Measurements from ENCODE around the gene SGF29. TPM values are rescaled to one million over a fixed set of nuclear protein-coding genes. Genes with fewer than 3 reads are reported as not detected.

Gene SGF29
- total and polyA plus RNA-seq, 2 of the 4 experiments (the other 2 are of a cell fraction), result 4.3 to 7.7 TPM

DNA sequence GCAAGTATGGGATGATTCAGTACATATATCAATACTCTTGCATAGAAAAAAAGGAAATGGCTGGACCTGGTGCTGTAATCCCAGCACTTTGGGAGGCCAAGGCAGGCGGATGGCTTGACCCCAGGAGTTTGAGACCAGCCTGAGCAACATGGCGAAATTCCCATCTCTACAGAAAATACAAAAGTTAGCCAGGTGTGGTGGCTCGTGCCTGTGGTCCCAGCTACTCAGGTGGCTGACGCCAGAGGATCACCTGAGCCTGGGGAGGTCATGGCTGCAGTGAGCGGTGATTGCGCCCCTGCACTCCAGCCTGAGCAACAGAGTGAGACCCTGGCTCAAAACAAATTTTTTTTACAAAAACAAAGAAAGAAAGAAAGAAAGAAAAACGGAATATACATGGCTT lies 7.1 kb upstream of the SGF29 start:
- dilution Hi-C loops (cut with HindIII; ENCODE audit: low sequenced_read_pairs, unreplicated experiment), result no loop called here
- no peaks in the 10 kb centered on the region for H4K20me1 ChIP-seq (ENCODE audit: insufficient read depth, low read length)
- no peak overlapping the region for H2BK20ac ChIP-seq (ENCODE audit: low read depth, low read length)
- H2BK15ac ChIP-seq (ENCODE audit: low read depth, low read length), result no peak overlapping the region
- no peak overlapping the region for H3K4me3 ChIP-seq (ENCODE audit: insufficient read depth, low read depth, low read length)
- no peak overlapping the region for H2AFZ ChIP-seq (replicated peaks; ENCODE audit: low read length, poor library complexity)
- H3K9me3 ChIP-seq (ENCODE audit: control insufficient read depth, insufficient read depth, low read length), result no peaks in the 10 kb centered on the region
- no peak overlapping the region for H2BK120ac ChIP-seq (ENCODE audit: low read depth, low read length)
- ChIA-PET CTCF (no interaction called here), POLR2A (ENCODE audit: unreplicated experiment) (no interaction called here)
- no TSS peak for BruUV-seq (replicated peaks)
- no peak overlapping the region for H3K14ac ChIP-seq (replicated peaks; ENCODE audit: low read depth, low read length)
- no peak overlapping the region for H2AK9ac ChIP-seq (replicated peaks; ENCODE audit: low read depth, low read length, poor library complexity)
- no peak overlapping the region for H3K23ac ChIP-seq (ENCODE audit: low read depth, low read length)
- TF ChIP-seq FOS (IDR thresholded peaks at IDR 0.05; ENCODE audit: low read depth, low read length) (no peak), MAZ (IDR thresholded peaks at IDR 0.05; ENCODE audit: borderline replicate concordance, low read depth, low read length) (no peak), POLR2A (IDR thresholded peaks at IDR 0.05; ENCODE audit: low read depth, low read length) (no peak), RFX5 (IDR thresholded peaks at IDR 0.05; ENCODE audit: low read depth, low read length) (no peak), SMC3 (IDR thresholded peaks at IDR 0.05; ENCODE audit: low read depth, low read length) (no peak), CEBPB (IDR thresholded peaks at IDR 0.05; ENCODE audit: low read depth, low read length) (no peak), MXI1 (IDR thresholded peaks at IDR 0.05; ENCODE audit: borderline replicate concordance, low read depth, low read length) (no peak), RCOR1 (IDR thresholded peaks at IDR 0.05; ENCODE audit: insufficient replicate concordance, low read length) (no peak), MAFK (IDR thresholded peaks at IDR 0.05; ENCODE audit: low read depth, low read length) (no peak), NFE2L2 (IDR thresholded peaks at IDR 0.05; ENCODE audit: low read depth, low read length) (no peak), BHLHE40 (IDR thresholded peaks at IDR 0.05; ENCODE audit: low read depth, low read length) (no peak)
- TF ChIP-seq, protein P1, sequence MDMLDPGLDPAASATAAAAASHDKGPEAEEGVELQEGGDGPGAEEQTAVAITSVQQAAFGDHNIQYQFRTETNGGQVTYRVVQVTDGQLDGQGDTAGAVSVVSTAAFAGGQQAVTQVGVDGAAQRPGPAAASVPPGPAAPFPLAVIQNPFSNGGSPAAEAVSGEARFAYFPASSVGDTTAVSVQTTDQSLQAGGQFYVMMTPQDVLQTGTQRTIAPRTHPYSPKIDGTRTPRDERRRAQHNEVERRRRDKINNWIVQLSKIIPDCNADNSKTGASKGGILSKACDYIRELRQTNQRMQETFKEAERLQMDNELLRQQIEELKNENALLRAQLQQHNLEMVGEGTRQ (IDR thresholded peaks at IDR 0.05; ENCODE audit: low read depth, low read length), result no peak
- no peak overlapping the region for H4K5ac ChIP-seq (ENCODE audit: low read depth, low read length)
- peaks cover 7% of the 10 kb centered on the region for H3K27me3 ChIP-seq (ENCODE audit: control insufficient read depth, insufficient read depth, low read length)
- no peak overlapping the region for H3K27ac ChIP-seq (ENCODE audit: insufficient read depth, low read length)
- no peaks in the 10 kb centered on the region for H3K79me1 ChIP-seq (ENCODE audit: low read depth in 1 of 2, low read length in 2 of 2)
- H3K4me1 ChIP-seq (ENCODE audit: control insufficient read depth, insufficient read depth, low read length), result no peaks in the 10 kb centered on the region
- no peak overlapping the region for H2BK5ac ChIP-seq (ENCODE audit: low read depth, low read length, poor library complexity, severe bottlenecking)
- H3K9me1 ChIP-seq (ENCODE audit: insufficient read depth, low read length), result no peaks in the 10 kb centered on the region
- H3K4me2 ChIP-seq (ENCODE audit: low read depth, low read length), result no peak overlapping the region
- H3K18ac ChIP-seq (ENCODE audit: low read depth, low read length), result no peak overlapping the region
- no peak overlapping the region for H3K9ac ChIP-seq (ENCODE audit: low read depth, low read length)
- in situ Hi-C loops (cut with MboI; ENCODE audit: low sequenced_read_pairs), result loop anchor here (10.0 kb wide), 1 partner anchor 222 kb away; no protein-coding TSS in a partner anchor
- WGBS, 2 experiments (ENCODE audit: extremely low coverage in 2 of 2, insufficient read length in 1 of 2), result 60% methylated on average over 1 of the region's 7 CpGs; no CpG with 5 or more reads in 1 of the 2 experiments
- no peak for DNase-seq
- ATAC-seq (ENCODE audit: low read depth), result no peak
- H3K56ac ChIP-seq (ENCODE audit: extremely low read depth, insufficient read depth, low read length), result no peak overlapping the region
- H3K36me3 ChIP-seq (ENCODE audit: control insufficient read depth, insufficient read depth, low read length), result no peaks in the 10 kb centered on the region
- H4K8ac ChIP-seq (ENCODE audit: low read depth in 2 of 2, low read length in 2 of 2), result no peak overlapping the region
- H2AK5ac ChIP-seq (ENCODE audit: low read depth, low read length), result no peak overlapping the region
- intact Hi-C loops (cut with micrococcal nuclease), result loop anchor here (2.0 kb wide), 1 partner anchor 274 kb away; no protein-coding TSS in a partner anchor
- H4K91ac ChIP-seq (ENCODE audit: insufficient read depth, low read depth, low read length), result no peak overlapping the region
- H3K4ac ChIP-seq (ENCODE audit: low read depth, low read length), result no peak overlapping the region

Measured in IMR-90 (cell line).